Hepatocyte (in vitro differentiated cells): ENCODE measurements around the gene CSF2RB. TPM values are rescaled to one million over a fixed set of nuclear protein-coding genes. Genes with fewer than 3 reads are reported as not detected.

Experiments used
- DNase-seq: peaks from one replicate; pipeline ENCODE4 v3.0.0-alpha.2; 2016; ENCODE audit warnings: low spot score
- H2AFZ ChIP-seq: fragments of 200-600 bp; sonication (generic); 2 replicates; pipeline ENCODE4 v1.6.0; 2016; ENCODE audit warnings: antibody characterized with exemption, mild to moderate bottlenecking
- H3K27ac ChIP-seq: fragments of 200-600 bp; sonication (generic); 2 replicates; pipeline ENCODE4 v1.5.1; 2016; ENCODE audit warnings: mild to moderate bottlenecking
- H3K27me3 ChIP-seq: fragments of 200-600 bp; sonication (generic); 2 replicates; pipeline ENCODE4 v1.6.1; 2016
- H3K36me3 ChIP-seq: fragments of 200-600 bp; sonication (generic); replicated peaks from 2 replicates; pipeline ENCODE4 v1.5.1; 2016; ENCODE audit warnings: low read depth; ENCODE audit not compliant: insufficient read depth
- H3K4me1 ChIP-seq: fragments of 200-600 bp; sonication (generic); 2 replicates; pipeline ENCODE4 v1.5.1; 2016; ENCODE audit warnings: mild to moderate bottlenecking, moderate library complexity; ENCODE audit not compliant: insufficient read depth
- H3K4me2 ChIP-seq: fragments of 200-600 bp; sonication (generic); 2 replicates; pipeline ENCODE4 v1.6.0; 2016
- H3K4me3 ChIP-seq: fragments of 200-600 bp; sonication (generic); 2 replicates; pipeline ENCODE4 v1.5.1; 2016; ENCODE audit warnings: mild to moderate bottlenecking
- H3K79me2 ChIP-seq: fragments of 200-600 bp; sonication (generic); 2 replicates; pipeline ENCODE4 v1.6.0; 2017; ENCODE audit warnings: mild to moderate bottlenecking
- H3K9me2 ChIP-seq: fragments of 200-600 bp; sonication (generic); replicated peaks from 2 replicates; pipeline ENCODE4 v1.6.0; 2017; ENCODE audit warnings: mild to moderate bottlenecking; ENCODE audit not compliant: insufficient read depth
- H3K9me3 ChIP-seq: fragments of 200-600 bp; sonication (generic); 2 replicates; pipeline ENCODE4 v1.5.1; 2016; ENCODE audit warnings: low read depth, mild to moderate bottlenecking
- H4K20me1 ChIP-seq: fragments of 200-600 bp; sonication (generic); 2 replicates; pipeline ENCODE4 v1.6.0; 2016; ENCODE audit warnings: mild to moderate bottlenecking; ENCODE audit not compliant: insufficient read depth, poor library complexity, severe bottlenecking
- CTCF ChIP-seq: fragments of 200-600 bp; sonication (generic); IDR thresholded peaks from 2 replicates; pipeline ENCODE4 v1.5.1; 2016; ENCODE audit warnings: antibody characterized with exemption, mild to moderate bottlenecking; ENCODE audit not compliant: poor library complexity
- EZH2 ChIP-seq: fragments of 200-600 bp; sonication (generic); IDR thresholded peaks from 2 replicates; pipeline ENCODE4 v1.6.1; 2016; ENCODE audit warnings: antibody characterized with exemption, mild to moderate bottlenecking, borderline replicate concordance
- EZH2phosphoT487 ChIP-seq: fragments of 200-600 bp; sonication (generic); IDR thresholded peaks from one replicate; pipeline ENCODE4 v1.6.1; 2018; ENCODE audit warnings: antibody characterized with exemption, mild to moderate bottlenecking, low read depth, moderate library complexity; ENCODE audit not compliant: unreplicated experiment, severe bottlenecking
- WGBS: methylation state at CpG from one replicate; pipeline ENCODE4 v1.1.6; 2016; ENCODE audit warnings: low lambda C conversion rate; ENCODE audit errors: missing lambda C conversion rate; 5-methylcytosine and 5-hydroxymethylcytosine counted together
- polyA plus RNA-seq: library from polyadenylated mRNA; unstranded; fragments of >200 nt; fragmentation: Nextera tagmentation; extraction: Ambion mirVana; gene quantifications from 2 replicates; pipeline ENCODE4 v1.2.1, GENCODE V29; 2016
- total RNA-seq: library from RNA; depleted of rRNA; stranded (reverse); fragments of >200 nt; gene quantifications from 2 replicates; pipeline ENCODE4 v1.2.3, GENCODE V29; 2014

CSF2RB gene
- total and polyA plus RNA-seq, 2 experiments from 2014 or later, result 0.83 TPM; not detected in 1

DNA sequence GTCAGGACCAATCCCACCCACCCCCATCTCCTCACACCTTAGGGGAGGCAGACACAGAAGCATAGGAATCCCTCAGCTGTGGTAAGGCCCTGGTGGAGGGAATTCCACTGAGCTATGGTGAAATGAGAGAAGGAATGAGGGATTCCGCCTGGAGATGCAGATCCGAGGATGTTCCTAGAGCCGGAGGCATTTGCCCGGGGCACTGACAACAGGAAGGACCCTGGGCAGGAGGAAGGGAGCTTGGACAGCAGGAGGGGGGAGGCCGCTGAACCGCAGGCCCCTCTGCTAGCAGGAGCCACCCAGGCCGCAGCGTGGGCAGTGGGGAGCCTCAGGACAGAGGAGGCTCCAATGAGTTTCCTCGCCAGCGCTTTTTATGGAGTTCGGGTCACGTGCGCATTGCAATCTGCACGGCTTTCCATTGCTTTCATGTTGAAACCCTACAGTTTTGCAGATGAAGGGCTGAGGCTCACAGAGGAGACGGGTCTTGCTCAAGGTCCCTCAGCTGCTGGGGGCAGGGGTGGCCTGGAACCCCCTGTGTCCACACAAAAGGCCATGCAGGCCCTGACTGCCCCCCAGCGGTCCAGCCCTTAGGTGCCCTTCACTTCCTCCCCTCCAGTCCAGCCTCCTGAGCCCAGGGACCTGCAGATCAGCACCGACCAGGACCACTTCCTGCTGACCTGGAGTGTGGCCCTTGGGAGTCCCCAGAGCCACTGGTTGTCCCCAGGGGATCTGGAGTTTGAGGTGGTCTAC is 15.5 kb downstream of the CSF2RB start:
- H3K4me1 ChIP-seq, result no peaks in the 10 kb centered on the region
- no peaks in the 10 kb centered on the region for H3K79me2 ChIP-seq
- 80% methylated on average over 17 of the region's 17 CpGs for WGBS
- H3K27ac ChIP-seq, result no peak overlapping the region
- H3K36me3 ChIP-seq, result no peaks in the 10 kb centered on the region
- H3K9me2 ChIP-seq, result no peaks in the 10 kb centered on the region
- H3K4me3 ChIP-seq, result no peak overlapping the region
- no peaks in the 10 kb centered on the region for H3K27me3 ChIP-seq
- H2AFZ ChIP-seq, result no peak overlapping the region
- TF ChIP-seq CTCF (no peak), EZH2 (no peak), EZH2phosphoT487 (no peak)
- H3K9me3 ChIP-seq, result no peaks in the 10 kb centered on the region
- H3K4me2 ChIP-seq, result no peak overlapping the region
- DNase-seq, result no peak
- H4K20me1 ChIP-seq, result no peaks in the 10 kb centered on the region

GRCh38 chr22:36929621-36930020 is 16.2 kb downstream of the CSF2RB start:
- 94% methylated on average over 10 of the region's 10 CpGs for WGBS
- H3K9me2 ChIP-seq, result no peaks in the 10 kb centered on the region
- no peaks in the 10 kb centered on the region for H3K9me3 ChIP-seq
- no peaks in the 10 kb centered on the region for H3K36me3 ChIP-seq
- H3K4me3 ChIP-seq, result no peak overlapping the region
- DNase-seq, result no peak
- no peak overlapping the region for H3K27ac ChIP-seq
- H3K4me1 ChIP-seq, result no peaks in the 10 kb centered on the region
- H3K79me2 ChIP-seq, result no peaks in the 10 kb centered on the region
- TF ChIP-seq CTCF (no peak), EZH2 (no peak), EZH2phosphoT487 (no peak)
- no peak overlapping the region for H3K4me2 ChIP-seq
- H2AFZ ChIP-seq, result no peak overlapping the region
- H4K20me1 ChIP-seq, result no peaks in the 10 kb centered on the region
- H3K27me3 ChIP-seq, result no peaks in the 10 kb centered on the region

GRCh38 chr22:36930041-36930935 is 16.9 kb downstream of the CSF2RB start:
- Histone ChIP-seq H3K9me3 (no peaks in the 10 kb centered on the region), H3K4me3 (no peak overlapping the region), H3K4me1 (no peaks in the 10 kb centered on the region), H3K4me2 (no peak overlapping the region), H3K27me3 (no peaks in the 10 kb centered on the region), H4K20me1 (no peaks in the 10 kb centered on the region), H2AFZ (no peak overlapping the region), H3K27ac (no peak overlapping the region), H3K9me2 (no peaks in the 10 kb centered on the region), H3K36me3 (no peaks in the 10 kb centered on the region), H3K79me2 (no peaks in the 10 kb centered on the region)
- WGBS, result 86% methylated on average over 18 of the region's 20 CpGs
- DNase-seq, result no peak
- TF ChIP-seq EZH2 (no peak), CTCF (no peak), EZH2phosphoT487 (no peak)
